HG03159 (cell line): ENCODE measurements around the gene EIF4EBP3.

Experiments used
- ATAC-seq: cut with Tn5 transposase; IDR thresholded peaks from one replicate; pipeline ENCODE4 v1.9.1; 2021; ENCODE audit warnings: mild to moderate bottlenecking, moderate library complexity; ENCODE audit not compliant: unreplicated experiment

EIF4EBP3 gene

GRCh38 chr5:140547508-140548299 lies at the start of gene EIF4EBP3:
Gene EIF4EBP3, plus strand, starts transcription at chr5:140547662. Its CDS starts 76 bp downstream, at chr5:140547738.
- ATAC-seq = peak; percentile 98

GRCh38 chr5:140497897-140498296 lies 49.6 kb upstream of the EIF4EBP3 start:
- ATAC-seq = no peak

- no peak for ATAC-seq
Measured at GRCh38 chr5:140498591-140498990, 48.9 kb upstream of the EIF4EBP3 start.

- ATAC-seq = no peak
Measured at GRCh38 chr5:140502834-140503233, 44.6 kb upstream of the EIF4EBP3 start.

DNA sequence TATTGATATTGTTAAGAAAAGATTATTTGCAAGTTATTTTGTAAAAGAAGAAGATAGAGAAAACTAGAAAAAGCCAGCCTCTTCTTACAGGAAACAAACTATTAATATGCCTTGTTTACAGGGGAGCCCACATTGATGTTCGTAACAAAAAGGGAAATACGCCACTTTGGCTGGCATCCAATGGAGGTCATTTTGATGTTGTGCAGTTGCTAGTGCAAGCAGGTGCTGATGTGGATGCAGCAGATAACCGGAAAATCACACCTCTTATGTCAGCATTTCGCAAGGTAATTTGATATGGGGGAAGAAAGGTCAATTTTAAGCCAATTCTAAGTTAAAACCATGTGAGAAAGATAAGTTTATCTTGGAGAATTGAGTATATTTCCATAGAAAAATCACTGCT lies 37.6 kb upstream of the EIF4EBP3 start:
- ATAC-seq = no peak

GRCh38 chr5:140513124-140513523 lies 34.3 kb upstream of the EIF4EBP3 start:
- no peak for ATAC-seq

- ATAC-seq = no peak
Measured at GRCh38 chr5:140524003-140524402, 23.5 kb upstream of the EIF4EBP3 start.

DNA sequence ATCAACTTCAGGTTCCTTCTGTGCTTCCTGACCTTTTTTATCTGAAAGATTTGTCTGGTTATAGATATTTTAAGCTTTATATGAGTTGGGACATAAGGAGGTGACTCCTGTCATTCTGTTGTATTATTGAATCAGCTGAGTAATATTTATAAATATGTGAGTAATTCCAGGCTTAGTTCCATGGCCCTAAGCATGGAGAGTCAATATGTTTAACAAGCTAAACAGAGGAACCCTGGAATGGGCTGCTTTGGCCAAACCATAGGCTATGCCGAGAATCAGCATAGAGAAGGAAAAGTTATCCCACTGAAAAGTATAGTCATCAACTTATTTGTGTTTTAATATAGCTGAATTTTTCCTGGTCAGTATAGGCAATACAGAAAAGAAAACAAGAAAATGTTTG lies 7.2 kb upstream of the EIF4EBP3 start:
- ATAC-seq = no peak

GRCh38 chr5:140542972-140543371 lies 4.5 kb upstream of the EIF4EBP3 start:
- ATAC-seq = no peak

- no peak for ATAC-seq
Measured at GRCh38 chr5:140544986-140545385, 2.5 kb upstream of the EIF4EBP3 start.

DNA sequence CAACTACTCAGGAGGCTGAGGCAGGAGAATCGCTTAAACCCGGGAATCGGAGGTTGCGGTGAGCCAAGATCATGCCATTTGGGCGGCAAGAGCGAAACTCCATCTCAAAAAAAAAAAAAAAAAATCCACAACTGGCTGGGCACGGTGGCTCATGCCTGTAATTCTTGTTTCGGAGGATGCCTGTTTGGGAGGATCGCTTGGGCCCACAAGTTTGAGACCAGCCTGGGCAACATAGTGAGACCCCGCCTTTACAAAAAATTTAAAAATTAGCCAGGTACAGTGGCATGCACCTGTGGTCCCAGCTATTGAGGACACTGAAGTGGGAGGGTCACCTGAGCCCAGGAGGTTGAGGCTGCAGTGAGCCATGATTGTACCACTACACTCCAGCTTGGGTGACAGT lies 1.9 kb upstream of the EIF4EBP3 start:
- ATAC-seq = no peak

- no peak for ATAC-seq
Measured at GRCh38 chr5:140546851-140547507, 483 bp upstream of the EIF4EBP3 start.

DNA sequence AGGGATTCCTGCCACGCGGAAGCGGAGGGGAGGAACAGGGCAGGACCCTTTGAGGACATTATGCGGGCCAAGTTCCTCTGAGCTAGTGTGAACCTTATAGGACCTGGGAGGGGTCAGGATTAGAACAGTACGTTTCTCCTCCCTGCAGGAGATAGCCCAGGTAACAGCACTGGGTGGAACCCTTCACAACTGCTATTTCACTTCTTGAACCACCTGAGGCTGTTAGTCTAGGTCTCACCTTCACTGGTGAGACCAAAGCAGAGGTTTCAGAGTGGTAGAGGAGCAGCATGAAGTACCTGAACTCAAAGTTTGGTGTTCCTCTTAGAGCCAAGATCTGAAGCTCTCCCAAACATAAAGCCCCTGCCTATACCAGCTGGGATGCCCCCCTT lies 832 bp downstream of the EIF4EBP3 start:
- peak; percentile 3 for ATAC-seq

DNA sequence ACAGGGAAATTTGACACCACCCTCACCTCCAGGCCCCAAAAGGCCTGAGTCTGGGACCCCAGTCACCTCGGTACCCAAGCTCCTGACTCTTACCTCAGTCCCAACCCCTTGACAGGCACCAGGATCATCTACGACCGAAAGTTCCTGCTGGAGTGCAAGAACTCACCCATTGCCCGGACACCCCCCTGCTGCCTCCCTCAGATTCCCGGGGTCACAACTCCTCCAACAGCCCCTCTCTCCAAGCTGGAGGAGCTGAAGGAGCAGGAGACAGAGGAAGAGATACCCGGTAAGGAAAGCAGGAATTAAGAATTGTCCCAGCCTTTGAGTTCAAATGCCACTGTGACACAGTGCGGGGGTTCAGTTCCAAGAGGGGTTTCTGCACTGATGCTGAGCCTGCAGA lies 1.3 kb downstream of the EIF4EBP3 start:
- ATAC-seq = no peak

DNA sequence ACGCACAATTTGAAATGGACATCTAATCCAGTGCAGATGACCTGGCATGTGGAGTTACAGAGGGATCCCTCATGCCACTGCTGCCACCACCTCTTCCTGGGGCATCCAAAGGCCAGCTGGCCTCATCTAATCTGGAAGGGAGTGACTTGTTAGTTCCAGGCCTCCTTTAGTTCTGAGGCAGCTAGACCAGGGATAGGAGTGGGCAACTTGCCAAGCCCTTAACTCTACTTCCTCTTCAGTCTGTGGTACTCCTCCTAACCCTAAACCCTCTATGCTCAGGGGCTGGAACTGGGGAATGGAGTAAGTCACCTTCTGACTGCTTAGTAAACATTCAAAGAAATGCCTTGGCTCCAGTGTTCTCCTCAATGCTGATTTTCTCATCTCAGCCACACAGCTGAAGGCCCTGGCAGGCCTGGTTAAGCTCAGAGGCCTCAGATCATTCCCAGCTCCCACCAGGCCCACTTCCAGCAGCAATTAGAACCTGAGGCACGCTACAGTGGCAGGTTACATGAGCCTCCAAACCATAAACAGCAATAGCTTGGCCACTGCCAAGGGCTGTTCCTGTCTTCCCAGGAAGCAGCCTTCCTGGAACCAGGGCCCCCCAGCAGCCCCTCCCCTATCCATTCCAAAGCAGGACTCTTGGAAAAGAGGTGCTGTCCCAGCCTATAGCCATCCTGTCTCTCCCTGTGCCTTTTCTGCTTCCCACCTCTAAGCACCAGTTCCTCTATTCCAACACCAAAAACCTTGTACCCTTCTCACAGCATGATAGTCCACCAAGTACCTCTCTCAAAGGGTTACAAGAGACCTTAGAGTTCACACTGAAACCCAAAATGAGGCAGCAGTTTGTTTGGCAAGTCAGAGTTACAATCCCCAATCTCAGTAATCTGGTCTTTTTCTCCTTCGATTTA lies 2.0 kb downstream of the EIF4EBP3 start:
- ATAC-seq = no peak

DNA sequence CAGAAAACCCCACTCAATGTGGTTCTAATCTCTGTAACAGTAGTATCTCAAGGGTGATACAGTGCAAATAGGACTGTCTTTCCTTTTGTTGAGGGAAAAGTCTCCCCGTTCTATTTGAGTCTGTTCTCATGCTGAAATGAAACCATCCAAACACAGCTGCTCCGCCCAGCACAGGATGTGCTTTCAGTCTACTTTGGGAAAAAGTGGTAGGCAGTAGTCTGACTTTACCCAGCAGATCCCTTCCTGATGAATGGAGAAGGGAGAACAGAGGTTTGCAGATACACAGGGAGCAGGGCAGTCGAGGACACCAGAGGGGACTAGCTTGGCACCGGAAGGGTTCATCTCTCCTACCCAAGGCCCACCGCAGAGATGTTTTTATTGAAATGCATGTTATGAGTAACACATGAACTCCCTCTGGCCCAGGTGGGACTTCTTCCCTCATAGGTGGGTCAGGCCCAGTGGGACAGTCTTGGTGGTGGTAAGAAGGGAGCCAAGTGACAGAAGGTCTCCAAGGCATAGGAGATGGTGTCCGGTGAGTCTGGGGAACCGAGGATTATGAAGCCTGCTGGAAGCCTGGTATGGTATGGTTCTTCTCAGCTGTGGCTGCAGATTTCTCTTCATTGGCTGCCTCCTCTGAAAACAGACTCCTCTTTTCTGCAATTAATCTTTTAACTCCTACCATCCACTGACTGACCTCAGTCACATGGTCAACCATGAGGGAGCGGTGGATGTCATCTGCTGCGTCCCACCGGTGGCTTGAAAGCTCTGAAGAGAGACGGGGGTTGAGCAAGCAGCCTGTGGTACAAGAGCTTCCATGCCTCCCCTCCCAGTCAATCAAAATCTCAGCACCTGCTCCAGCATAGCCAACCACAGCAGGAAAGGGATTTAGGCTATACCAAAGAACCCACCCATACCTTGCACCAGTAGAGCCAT lies 3.0 kb downstream of the EIF4EBP3 start:
- no peak for ATAC-seq

DNA sequence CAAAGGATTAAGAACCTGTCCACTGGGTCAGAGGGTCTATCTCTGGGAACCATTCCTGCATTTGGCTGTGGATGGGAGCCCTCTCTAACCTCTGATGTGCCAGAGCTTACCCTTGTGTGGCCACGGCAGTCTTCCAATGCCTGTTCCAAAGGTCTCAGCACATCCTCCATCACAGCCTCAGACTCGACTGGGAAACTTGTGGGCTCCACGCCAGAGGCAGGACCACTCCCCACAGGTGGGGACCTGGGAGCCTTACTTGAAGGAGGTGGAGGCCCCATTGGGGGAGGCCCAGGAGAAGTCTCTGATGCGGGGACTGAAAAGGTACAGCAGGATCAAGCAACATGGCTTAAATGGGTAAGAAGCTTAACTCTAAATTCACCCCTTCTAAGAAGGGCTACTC lies 4.4 kb downstream of the EIF4EBP3 start:
- no peak for ATAC-seq

GRCh38 chr5:140553657-140554056 lies 6.2 kb downstream of the EIF4EBP3 start:
- ATAC-seq = no peak

DNA sequence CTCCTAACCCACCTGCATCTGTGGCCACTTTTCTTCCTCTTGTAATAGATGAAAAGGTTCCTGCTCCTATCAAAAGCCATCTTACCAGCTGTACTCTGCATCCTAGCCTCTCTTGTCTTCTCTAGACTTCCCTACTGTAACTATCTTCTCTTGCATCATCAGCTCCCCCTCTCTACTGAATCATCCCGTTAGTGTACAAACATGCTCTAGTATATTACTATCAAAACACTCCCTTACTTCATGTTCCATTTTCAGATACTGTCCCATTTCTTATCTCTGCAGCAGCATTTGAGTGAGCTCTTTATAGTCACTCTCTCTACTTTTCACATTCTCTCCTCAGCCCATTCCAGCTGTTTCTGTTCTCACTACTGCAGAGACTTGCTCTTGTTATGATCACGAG lies 7.0 kb downstream of the EIF4EBP3 start:
- no peak for ATAC-seq

DNA sequence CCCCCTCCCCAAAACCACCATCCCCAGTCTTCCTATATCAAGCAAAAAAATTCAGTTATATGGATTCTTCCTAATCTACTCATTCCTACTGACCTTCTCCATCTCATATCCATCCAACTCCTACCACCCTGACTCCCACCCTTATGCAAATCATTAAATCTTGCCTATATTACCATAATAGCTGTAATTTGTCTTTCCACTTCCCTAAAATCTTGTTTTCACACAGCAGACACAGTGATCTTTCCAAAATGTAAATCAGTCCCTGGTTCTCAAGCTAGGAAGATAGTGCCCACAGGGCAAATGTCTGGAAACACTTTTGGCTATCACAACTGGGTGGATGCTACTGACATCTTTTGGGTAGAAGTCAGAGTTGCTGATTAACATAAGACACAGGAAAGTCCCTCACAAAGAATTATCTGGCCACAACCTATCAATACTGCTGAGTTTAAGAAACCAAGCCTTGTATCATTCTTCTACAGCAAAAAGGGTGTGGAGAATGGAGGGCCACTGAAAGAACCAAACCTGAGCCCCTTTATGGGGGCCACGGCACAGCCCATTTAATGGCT lies 8.4 kb downstream of the EIF4EBP3 start:
- no peak for ATAC-seq
